GM12878 (cell line): ENCODE data around the gene CSTA. TPM values are rescaled to one million over a fixed set of nuclear protein-coding genes. Genes with fewer than 3 reads are reported as not detected.

Experiments
- ATF2 ChIP-seq: IDR thresholded peaks from 2 replicates; pipeline ENCODE4 v1.6.1; 2012; ENCODE audit warnings: low read length, inconsistent platforms
- ATF7 ChIP-seq: fragments of 450-650 bp; IDR thresholded peaks from 2 replicates; pipeline ENCODE4 v1.6.1; 2016; ENCODE audit warnings: low read depth, mild to moderate bottlenecking
- CBFB ChIP-seq: IDR thresholded peaks from 2 replicates; pipeline ENCODE4 v1.6.1; 2016; ENCODE audit warnings: antibody characterized with exemption, low read depth
- CTCF ChIP-seq, 3 experiments: IDR thresholded peaks in 2 of 3; conservative IDR thresholded peaks in 1 of 3; 2 replicates each; pipeline ENCODE4 v1.5.1; 2011; ENCODE audit warnings: low read depth in 3 of 3, low read length in 3 of 3, mild to moderate bottlenecking in 3 of 3, control low read depth in 2 of 3, moderate library complexity in 2 of 3, inconsistent platforms in 1 of 3, mixed read lengths in 1 of 3; ENCODE audit not compliant: control insufficient read depth in 2 of 3, insufficient read depth in 1 of 3; ENCODE audit errors: extremely low read depth in 1 of 3
- FOXM1 ChIP-seq: IDR thresholded peaks from 2 replicates; pipeline ENCODE4 v1.6.1; 2012; ENCODE audit warnings: low read depth, mild to moderate bottlenecking, inconsistent platforms, low read length, moderate library complexity
- IKZF1 ChIP-seq: fragments of 450-650 bp; conservative IDR thresholded peaks from 2 replicates; pipeline ENCODE4 v1.6.1; 2017; ENCODE audit warnings: antibody characterized with exemption, mild to moderate bottlenecking
- MTA2 ChIP-seq: fragments of 450-650 bp; IDR thresholded peaks from 2 replicates; pipeline ENCODE4 v1.6.1; 2016; ENCODE audit warnings: low read depth, mild to moderate bottlenecking, moderate library complexity
- PKNOX1 ChIP-seq: fragments of 450-650 bp; IDR thresholded peaks from 2 replicates; pipeline ENCODE4 v1.6.1; 2016; ENCODE audit warnings: mild to moderate bottlenecking
- RB1 ChIP-seq: fragments of 450-650 bp; formaldehyde crosslinking; IDR thresholded peaks from 2 replicates; pipeline ENCODE4 v1.6.1; 2017; ENCODE audit warnings: mild to moderate bottlenecking, borderline replicate concordance
- RELB ChIP-seq: fragments of 450-650 bp; IDR thresholded peaks from 2 replicates; pipeline ENCODE4 v1.6.1; 2017; ENCODE audit warnings: low read depth, mild to moderate bottlenecking, moderate library complexity
- TCF7 ChIP-seq: IDR thresholded peaks from 2 replicates; pipeline ENCODE4 v1.6.1; 2014; ENCODE audit warnings: antibody characterized with exemption, borderline replicate concordance
- USF2 ChIP-seq: IDR thresholded peaks from 2 replicates; pipeline ENCODE4 v1.6.1; 2011; ENCODE audit warnings: low read depth, low read length, improper control_type of control experiment, borderline replicate concordance
- ZNF217 ChIP-seq: fragments of 450-650 bp; IDR thresholded peaks from 2 replicates; pipeline ENCODE4 v1.6.1; 2017; ENCODE audit warnings: antibody characterized with exemption, mild to moderate bottlenecking
- ZNF687 ChIP-seq: fragments of 450-650 bp; IDR thresholded peaks from 2 replicates; pipeline ENCODE4 v1.6.1; 2017; ENCODE audit warnings: mild to moderate bottlenecking, moderate library complexity
- polyA plus RNA-seq, 11 experiments: library from polyadenylated mRNA; depleted of rRNA in 4 of 11; unstranded in 6 of 11; stranded (reverse) in 5 of 11; fragments of >200 nt; fragmentation: Nextera tagmentation in 4 of 11; fragmentation: Illumina TruSeq in 1 of 11; extraction: Ambion mirVana in 4 of 11; extraction: Trizol in 1 of 11; gene quantifications; 1 replicate in 1 of 11; 2 replicates in 10 of 11; pipeline versions ENCODE4 v1.2.1 to v1.2.3, GENCODE V29; 2011 to 2016; ENCODE audit warnings: inconsistent platforms in 2 of 11, missing spikeins in 2 of 11, low read depth in 1 of 11
- total RNA-seq, 4 experiments: library from RNA; depleted of rRNA in 3 of 4; stranded (reverse); fragments of >200 nt in 3 of 4; fragmentation: Illumina TruSeq in 1 of 4; extraction: Trizol in 1 of 4; gene quantifications; 2 replicates each; pipeline versions ENCODE4 v1.2.1 to v1.2.3, GENCODE V29; 2013 to 2021

The CSTA gene
- total and polyA plus RNA-seq, 10 of the 15 experiments (the other 5 are each of a cell fraction or from before 2014, with no cell fraction given): 1.8 to 6.7 (median 3.4) TPM

GRCh38 chr3:122322095-122323075 is 2.7 kb upstream of the CSTA start (continued):
- TF ChIP-seq ZNF687: peak; percentile 12; the same call in 1 of the 2 replicates
- TF ChIP-seq USF2: no peak
- TF ChIP-seq CBFB: peak; percentile 57
- no peak for TF ChIP-seq RB1
- 0 out of 2 replicates have a peak, but pooled peaks have one; percentile 30 for TF ChIP-seq TCF7
- 0 out of 2 replicates have a peak, but pooled peaks have one; percentile 26 for TF ChIP-seq ZNF217
- TF ChIP-seq RELB: peak; percentile 89
- TF ChIP-seq ATF7: peak; percentile 54; the same call in 1 of the 2 replicates
- peak; percentile 66 for TF ChIP-seq IKZF1
- TF ChIP-seq PKNOX1: peak; percentile 77
- TF ChIP-seq ATF2: 0 out of 2 replicates have a peak, but pooled peaks have one; percentile 42
- 0 out of 2 replicates have a peak, but pooled peaks have one; percentile 66 for TF ChIP-seq FOXM1
- TF ChIP-seq CTCF (IDR thresholded peaks at IDR 0.05 in 2 of 3, conservative IDR thresholded peaks at IDR 0.05 in 1 of 3; ENCODE audit: control insufficient read depth in 2 of 3, extremely low read depth in 1 of 3, insufficient read depth in 1 of 3, low read depth in 3 of 3, low read length in 3 of 3): no peak
- 0 out of 2 replicates have a peak, but pooled peaks have one; percentile 19 for TF ChIP-seq MTA2
- TF ChIP-seq, all 136 proteins: peak for 27
